IMR-90 (cell line): ENCODE results near the gene CKAP2. TPM values are rescaled to one million over a fixed set of nuclear protein-coding genes. Genes with fewer than 3 reads are reported as not detected.

Source experiments
- ATAC-seq: fragments of 200-7000 bp; cut with Tn5 transposase; 2 replicates; pipeline ENCODE4 v1.9.1; 2020; ENCODE audit warnings: low read depth, mild to moderate bottlenecking, moderate library complexity
- BruUV-seq: library from RNA; stranded (reverse); fragments of 400-500 nt; replicated peaks from 2 replicates; lab custom pipeline; 2021; lab: Mats Ljungman, UMichigan
- CTCF ChIA-PET: fragments of 300-600 bp; formaldehyde crosslinking; extraction: SDS; loops from one replicate; lab custom pipeline; 2021; ENCODE audit warnings: antibody characterized with exemption; lab: Yijun Ruan, JAX
- POLR2A ChIA-PET: fragments of 300-600 bp; sonication (Branson Sonifier 250); formaldehyde crosslinking; loops from one replicate; lab custom pipeline; 2022; ENCODE audit warnings: antibody characterized with exemption; ENCODE audit not compliant: unreplicated experiment; lab: Charles Lee
- DNase-seq: peaks from one replicate; pipeline ENCODE4 v3.0.0; 2013
- H2AFZ ChIP-seq: replicated peaks from 2 replicates; pipeline ENCODE3; 2013; ENCODE audit warnings: low read length, mild to moderate bottlenecking; ENCODE audit not compliant: poor library complexity
- H2AK5ac ChIP-seq: 2 replicates; pipeline ENCODE4 v1.6.1; 2013; ENCODE audit warnings: low read depth, low read length, inconsistent platforms
- H2AK9ac ChIP-seq: replicated peaks from 2 replicates; pipeline ENCODE3; 2013; ENCODE audit warnings: mild to moderate bottlenecking, low read depth, low read length, moderate library complexity; ENCODE audit not compliant: poor library complexity
- H2BK120ac ChIP-seq: 2 replicates; pipeline ENCODE4 v1.6.1; 2013; ENCODE audit warnings: low read depth, low read length, inconsistent platforms
- H2BK15ac ChIP-seq: 3 replicates; pipeline ENCODE4 v1.6.1; 2013; ENCODE audit warnings: low read depth, low read length, inconsistent platforms
- H2BK20ac ChIP-seq: 2 replicates; pipeline ENCODE4 v1.6.1; 2013; ENCODE audit warnings: low read depth, mild to moderate bottlenecking, inconsistent platforms, low read length, moderate library complexity
- H2BK5ac ChIP-seq: 2 replicates; pipeline ENCODE4 v1.6.1; 2013; ENCODE audit warnings: mild to moderate bottlenecking, low read depth, low read length, inconsistent platforms; ENCODE audit not compliant: poor library complexity, severe bottlenecking
- H3K14ac ChIP-seq: replicated peaks from 2 replicates; pipeline ENCODE4 v1.6.1; 2013; ENCODE audit warnings: low read depth, low read length, inconsistent platforms
- H3K18ac ChIP-seq: 2 replicates; pipeline ENCODE4 v1.6.1; 2013; ENCODE audit warnings: low read depth, low read length, control low read depth
- H3K23ac ChIP-seq: 2 replicates; pipeline ENCODE4 v1.6.1; 2013; ENCODE audit warnings: low read depth, low read length, inconsistent platforms
- H3K27ac ChIP-seq: 2 replicates; pipeline ENCODE4 v1.5.1; 2013; ENCODE audit warnings: mild to moderate bottlenecking, control low read depth, low read length; ENCODE audit not compliant: insufficient read depth
- H3K27me3 ChIP-seq: 2 replicates; pipeline ENCODE4 v1.6.1; 2013; ENCODE audit warnings: low read length; ENCODE audit not compliant: control insufficient read depth, insufficient read depth
- H3K36me3 ChIP-seq: 2 replicates; pipeline ENCODE4 v1.6.1; 2013; ENCODE audit warnings: low read length, mixed read lengths; ENCODE audit not compliant: control insufficient read depth, insufficient read depth
- H3K4ac ChIP-seq: 2 replicates; pipeline ENCODE4 v1.6.1; 2013; ENCODE audit warnings: low read depth, low read length, inconsistent platforms
- H3K4me1 ChIP-seq: 2 replicates; pipeline ENCODE4 v1.6.1; 2013; ENCODE audit warnings: low read length, mixed read lengths; ENCODE audit not compliant: control insufficient read depth, insufficient read depth
- H3K4me2 ChIP-seq: 2 replicates; pipeline ENCODE4 v1.6.1; 2013; ENCODE audit warnings: low read depth, mild to moderate bottlenecking, control low read depth, low read length, moderate library complexity
- H3K4me3 ChIP-seq: 2 replicates; pipeline ENCODE4 v1.5.1; 2013; ENCODE audit warnings: low read depth, mild to moderate bottlenecking, control low read depth, low read length, moderate library complexity; ENCODE audit not compliant: insufficient read depth
- H3K56ac ChIP-seq: 2 replicates; pipeline ENCODE4 v1.6.1; 2013; ENCODE audit warnings: low read length, inconsistent platforms; ENCODE audit not compliant: insufficient read depth; ENCODE audit errors: extremely low read depth
- H3K79me1 ChIP-seq, 2 experiments: 2 replicates each; pipeline ENCODE4 v1.6.1; 2013; ENCODE audit warnings: low read length in 2 of 2, inconsistent platforms in 1 of 2, low read depth in 1 of 2
- H3K9ac ChIP-seq: 2 replicates; pipeline ENCODE4 v1.6.1; 2013; ENCODE audit warnings: low read depth, low read length, control low read depth
- H3K9me1 ChIP-seq: 2 replicates; pipeline ENCODE4 v1.6.1; 2013; ENCODE audit warnings: low read length, inconsistent platforms; ENCODE audit not compliant: insufficient read depth
- H3K9me3 ChIP-seq: 2 replicates; pipeline ENCODE4 v1.6.1; 2013; ENCODE audit warnings: low read length; ENCODE audit not compliant: control insufficient read depth, insufficient read depth
- H4K20me1 ChIP-seq: 2 replicates; pipeline ENCODE4 v1.6.1; 2013; ENCODE audit warnings: low read length, inconsistent platforms; ENCODE audit not compliant: insufficient read depth
- H4K5ac ChIP-seq: 2 replicates; pipeline ENCODE4 v1.6.1; 2013; ENCODE audit warnings: mild to moderate bottlenecking, low read depth, low read length, control low read depth
- H4K8ac ChIP-seq, 2 experiments: 2 replicates each; pipeline ENCODE4 v1.6.1; 2013; ENCODE audit warnings: low read depth in 2 of 2, low read length in 2 of 2, control low read depth in 1 of 2, inconsistent platforms in 1 of 2
- H4K91ac ChIP-seq: 2 replicates; pipeline ENCODE4 v1.6.1; 2013; ENCODE audit warnings: low read depth, low read length, inconsistent platforms; ENCODE audit not compliant: insufficient read depth
- BHLHE40 ChIP-seq: fragments of 150-350 bp; IDR thresholded peaks from 2 replicates; pipeline ENCODE4 v1.6.1; 2016; ENCODE audit warnings: mild to moderate bottlenecking, low read depth, low read length
- CEBPB ChIP-seq: IDR thresholded peaks from 2 replicates; pipeline ENCODE4 v1.6.1; 2012; ENCODE audit warnings: low read depth, low read length, improper control_type of control experiment
- FOS ChIP-seq: fragments of 150-350 bp; IDR thresholded peaks from 2 replicates; pipeline ENCODE4 v1.6.1; 2016; ENCODE audit warnings: low read depth, low read length
- MAZ ChIP-seq: IDR thresholded peaks from 2 replicates; pipeline ENCODE4 v1.6.1; 2012; ENCODE audit warnings: low read depth, mild to moderate bottlenecking, low read length, improper control_type of control experiment, moderate library complexity, borderline replicate concordance
- NFE2L2 ChIP-seq: fragments of 150-350 bp; IDR thresholded peaks from 2 replicates; pipeline ENCODE4 v1.6.1; 2016; ENCODE audit warnings: low read depth, mild to moderate bottlenecking, low read length
- RAD21 ChIP-seq: IDR thresholded peaks from 2 replicates; pipeline ENCODE4 v1.6.1; 2012; ENCODE audit warnings: low read length, improper control_type of control experiment
- RCOR1 ChIP-seq: IDR thresholded peaks from 2 replicates; pipeline ENCODE4 v1.6.1; 2012; ENCODE audit warnings: mild to moderate bottlenecking, low read length, improper control_type of control experiment; ENCODE audit not compliant: insufficient replicate concordance
- SMC3 ChIP-seq: fragments of 150-350 bp; IDR thresholded peaks from 2 replicates; pipeline ENCODE4 v1.6.1; 2016; ENCODE audit warnings: low read depth, mild to moderate bottlenecking, antibody characterized with exemption, low read length, moderate library complexity
- WGBS, 2 experiments: methylation state at CpG; one replicate each; pipeline versions ENCODE4 v1.1.5 to v1.1.7; 2013; ENCODE audit warnings: missing lambda C conversion rate in 2 of 2; ENCODE audit not compliant: insufficient read length in 1 of 2; ENCODE audit errors: extremely low coverage in 2 of 2; 5-methylcytosine and 5-hydroxymethylcytosine counted together
- dilution Hi-C: fragments of 300-500 bp; cut with HindIII; formaldehyde crosslinking; loops from one replicate; pipeline ENCODE4 v1.14.3; 2018; ENCODE audit warnings: low sequenced_read_pairs; ENCODE audit not compliant: unreplicated experiment
- in situ Hi-C: fragments of 300-500 bp; cut with MboI; formaldehyde crosslinking; loops from 3 replicates; pipeline ENCODE4 v1.14.3; 2019; ENCODE audit warnings: low sequenced_read_pairs, inconsistent platforms, mixed read lengths
- intact Hi-C: fragments of 100-400 bp; cut with micrococcal nuclease; formaldehyde crosslinking; loops from 2 replicates; pipeline ENCODE4 v1.10.0; 2022
- polyA plus RNA-seq, 3 experiments: library from polyadenylated mRNA; depleted of rRNA; stranded (reverse); fragments of >200 nt; gene quantifications; 2 replicates each; pipeline ENCODE4 v1.2.3, GENCODE V29; 2012; ENCODE audit warnings: low replicate concordance in 1 of 3
- total RNA-seq: library from RNA; depleted of rRNA; stranded (reverse); fragments of >200 nt; gene quantifications from 2 replicates; pipeline ENCODE4 v1.2.3, GENCODE V29; 2012
- TF ChIP-seq, protein P1 (sequence below): conservative IDR thresholded peaks from 2 replicates; pipeline ENCODE4 v1.5.1; 2012; ENCODE audit warnings: mild to moderate bottlenecking, low read depth, low read length, improper control_type of control experiment

Gene CKAP2
- total and polyA plus RNA-seq, 2 of the 4 experiments (the other 2 are of a cell fraction): 23.0 to 44.6 TPM

DNA sequence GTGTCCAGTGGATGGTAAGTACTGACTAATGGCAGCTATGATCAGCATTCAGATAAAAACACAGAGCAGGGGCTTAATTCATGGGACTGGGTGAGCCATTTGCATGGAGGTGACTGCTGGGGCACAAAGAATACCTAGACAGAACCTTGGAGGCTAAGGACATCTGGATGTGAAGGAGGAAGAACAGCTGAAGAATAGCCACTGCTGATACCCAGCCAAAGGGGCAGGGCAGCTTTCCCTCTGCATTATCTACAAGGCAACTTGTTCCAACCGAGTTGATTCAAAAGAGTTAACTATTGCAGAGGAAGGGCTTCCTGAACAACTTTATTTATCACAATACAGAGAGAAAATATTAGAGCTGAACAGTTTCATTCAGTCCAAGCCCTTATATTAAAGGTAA is 36.2 kb upstream of the CKAP2 start:
- no peak overlapping the region for H2BK120ac ChIP-seq
- no peak overlapping the region for H2AFZ ChIP-seq
- no TSS peak for BruUV-seq
- H3K4me2 ChIP-seq: no peak overlapping the region
- H3K36me3 ChIP-seq: peaks cover 21% of the 10 kb centered on the region
- H2BK5ac ChIP-seq: no peak overlapping the region
- H3K27me3 ChIP-seq: no peaks in the 10 kb centered on the region
- H3K4me3 ChIP-seq: no peak overlapping the region
- peak overlapping the region; percentile 63 for H2AK9ac ChIP-seq
- H3K9ac ChIP-seq: no peak overlapping the region
- H4K8ac ChIP-seq: no peak overlapping the region
- dilution Hi-C loops (no loop called here), in situ Hi-C loops (no loop called here), intact Hi-C loops (loop anchor here (5.0 kb wide), 1 partner anchor 72 kb away; no protein-coding TSS in a partner anchor)
- TF ChIP-seq, protein P1, sequence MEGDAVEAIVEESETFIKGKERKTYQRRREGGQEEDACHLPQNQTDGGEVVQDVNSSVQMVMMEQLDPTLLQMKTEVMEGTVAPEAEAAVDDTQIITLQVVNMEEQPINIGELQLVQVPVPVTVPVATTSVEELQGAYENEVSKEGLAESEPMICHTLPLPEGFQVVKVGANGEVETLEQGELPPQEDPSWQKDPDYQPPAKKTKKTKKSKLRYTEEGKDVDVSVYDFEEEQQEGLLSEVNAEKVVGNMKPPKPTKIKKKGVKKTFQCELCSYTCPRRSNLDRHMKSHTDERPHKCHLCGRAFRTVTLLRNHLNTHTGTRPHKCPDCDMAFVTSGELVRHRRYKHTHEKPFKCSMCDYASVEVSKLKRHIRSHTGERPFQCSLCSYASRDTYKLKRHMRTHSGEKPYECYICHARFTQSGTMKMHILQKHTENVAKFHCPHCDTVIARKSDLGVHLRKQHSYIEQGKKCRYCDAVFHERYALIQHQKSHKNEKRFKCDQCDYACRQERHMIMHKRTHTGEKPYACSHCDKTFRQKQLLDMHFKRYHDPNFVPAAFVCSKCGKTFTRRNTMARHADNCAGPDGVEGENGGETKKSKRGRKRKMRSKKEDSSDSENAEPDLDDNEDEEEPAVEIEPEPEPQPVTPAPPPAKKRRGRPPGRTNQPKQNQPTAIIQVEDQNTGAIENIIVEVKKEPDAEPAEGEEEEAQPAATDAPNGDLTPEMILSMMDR: no peak
- TF ChIP-seq NFE2L2 (no peak), MAZ (no peak), RCOR1 (no peak), SMC3 (no peak), BHLHE40 (no peak), RAD21 (no peak), CEBPB (no peak), FOS (no peak)
- H3K9me1 ChIP-seq: peaks cover 6% of the 10 kb centered on the region
- WGBS, 2 experiments: no CpG with 5 or more reads among the region's 1 CpG
- ChIA-PET POLR2A (no interaction called here), CTCF (no interaction called here)
- H3K56ac ChIP-seq: no peak overlapping the region
- no peak overlapping the region for H2AK5ac ChIP-seq
- H3K79me1 ChIP-seq: peaks cover 4 to 5% of the 10 kb centered on the region in 2 experiments; a peak in 3 of 4 replicates
- no peak overlapping the region for H2BK20ac ChIP-seq
- no peak overlapping the region for H3K27ac ChIP-seq
- no peaks in the 10 kb centered on the region for H3K9me3 ChIP-seq
- DNase-seq (no peak), ATAC-seq (no peak)
- no peak overlapping the region for H4K5ac ChIP-seq
- no peak overlapping the region for H3K23ac ChIP-seq
- H3K4me1 ChIP-seq: peaks cover 8% of the 10 kb centered on the region
- H3K18ac ChIP-seq: no peak overlapping the region
- no peak overlapping the region for H4K91ac ChIP-seq
- H3K4ac ChIP-seq: no peak overlapping the region
- no peaks in the 10 kb centered on the region for H4K20me1 ChIP-seq
- no peak overlapping the region for H2BK15ac ChIP-seq
- H3K14ac ChIP-seq: no peak overlapping the region
